ENCODE measurements around the gene MTIF2. TPM values are rescaled to one million over a fixed set of nuclear protein-coding genes. Genes with fewer than 3 reads are reported as not detected.

The MTIF2 gene
- total and polyA plus RNA-seq, 2 donors (not counting 3 experiments of a cell fraction or from before 2014, with no cell fraction given): 9.3 to 26.9 TPM

DNA sequence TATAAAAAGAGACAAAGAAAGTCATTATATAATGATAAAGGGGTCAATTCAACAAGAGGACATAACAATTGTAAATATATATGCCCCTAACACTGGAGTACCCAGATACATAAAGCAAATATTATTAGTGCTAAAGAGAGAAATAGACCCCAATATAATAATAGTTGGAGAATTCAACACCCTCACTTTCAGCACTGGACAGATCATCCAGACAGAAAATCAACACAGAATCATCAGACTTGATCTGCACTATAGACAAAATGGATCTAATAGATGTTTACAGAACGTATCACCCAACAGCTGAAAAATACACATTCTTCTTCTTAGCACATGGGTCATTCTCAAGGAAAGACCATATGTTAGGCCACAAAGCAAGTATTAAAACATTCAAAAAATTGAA lies 68.6 kb downstream of the MTIF2 start:
- Histone ChIP-seq H3K9me3 (replicated peaks; ENCODE audit: control insufficient read depth, insufficient read depth, low read length) (no peaks in the 10 kb centered on the region), H3K9me1 (replicated peaks; ENCODE audit: control insufficient read depth, extremely low read depth, insufficient read depth, low read length) (no peaks in the 10 kb centered on the region), H3K4me2 (ENCODE audit: insufficient read depth, low read length) (no peak overlapping the region), H3K27ac (ENCODE audit: insufficient read depth, low read depth, low read length) (no peak overlapping the region), H2AFZ (ENCODE audit: low read depth, low read length) (no peak overlapping the region), H4K20me1 (replicated peaks; ENCODE audit: control insufficient read depth, extremely low read depth, insufficient read depth, low read length) (no peaks in the 10 kb centered on the region), H3K36me3 (ENCODE audit: control insufficient read depth in 2 of 2, extremely low read depth in 1 of 2, insufficient read depth in 2 of 2, low read length in 2 of 2) (peaks cover 0 to 2% of the 10 kb centered on the region in 2 experiments), H3K79me2 (ENCODE audit: control insufficient read depth, insufficient read depth, low read length) (no peaks in the 10 kb centered on the region), H3K4me3 (replicated peaks in 1 of 3; ENCODE audit: insufficient read depth in 1 of 3, low read depth in 1 of 3, low read length in 3 of 3) (no peak overlapping the region), H3K9ac (replicated peaks; ENCODE audit: extremely low read depth, insufficient read depth, low read length) (no peak overlapping the region), H3K4me1 (ENCODE audit: control insufficient read depth, extremely low read depth, insufficient read depth, low read length) (no peaks in the 10 kb centered on the region), H3K27me3 (ENCODE audit: control insufficient read depth in 2 of 2, insufficient read depth in 2 of 2, low read length in 2 of 2) (no peaks in the 10 kb centered on the region)
- no peak for DNase-seq (ENCODE audit: low read depth, low spot score)
- BruUV-seq (replicated peaks): no TSS peak
- dilution Hi-C loops (cut with MboI; ENCODE audit: extremely low pct_ligation_motif_present, low sequenced_read_pairs) (no loop called here), intact Hi-C loops (cut with micrococcal nuclease) (no loop called here)
- POLR2A ChIA-PET: no interaction called here
- CTCF ChIA-PET: no interaction called here
- no peak for TF ChIP-seq EZH2 (IDR thresholded peaks at IDR 0.05; ENCODE audit: borderline replicate concordance, low read depth, low read length, severe bottlenecking)
- no peak for TF ChIP-seq FOS (IDR thresholded peaks at IDR 0.05; ENCODE audit: borderline replicate concordance, insufficient read depth, low read length)
- no peak for TF ChIP-seq JUN (IDR thresholded peaks at IDR 0.05; ENCODE audit: borderline replicate concordance, insufficient read depth, insufficient read length, low read depth)
- TF ChIP-seq MYC (IDR thresholded peaks at IDR 0.05; ENCODE audit: low read depth, low read length): no peak
- TF ChIP-seq, protein P1, sequence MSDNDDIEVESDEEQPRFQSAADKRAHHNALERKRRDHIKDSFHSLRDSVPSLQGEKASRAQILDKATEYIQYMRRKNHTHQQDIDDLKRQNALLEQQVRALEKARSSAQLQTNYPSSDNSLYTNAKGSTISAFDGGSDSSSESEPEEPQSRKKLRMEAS (IDR thresholded peaks at IDR 0.05; ENCODE audit: insufficient read depth, insufficient read length): no peak
- TF ChIP-seq GATA2 (IDR thresholded peaks at IDR 0.05; ENCODE audit: insufficient read depth, insufficient read length, low read depth, low read length): no peak
- TF ChIP-seq, protein P2, sequence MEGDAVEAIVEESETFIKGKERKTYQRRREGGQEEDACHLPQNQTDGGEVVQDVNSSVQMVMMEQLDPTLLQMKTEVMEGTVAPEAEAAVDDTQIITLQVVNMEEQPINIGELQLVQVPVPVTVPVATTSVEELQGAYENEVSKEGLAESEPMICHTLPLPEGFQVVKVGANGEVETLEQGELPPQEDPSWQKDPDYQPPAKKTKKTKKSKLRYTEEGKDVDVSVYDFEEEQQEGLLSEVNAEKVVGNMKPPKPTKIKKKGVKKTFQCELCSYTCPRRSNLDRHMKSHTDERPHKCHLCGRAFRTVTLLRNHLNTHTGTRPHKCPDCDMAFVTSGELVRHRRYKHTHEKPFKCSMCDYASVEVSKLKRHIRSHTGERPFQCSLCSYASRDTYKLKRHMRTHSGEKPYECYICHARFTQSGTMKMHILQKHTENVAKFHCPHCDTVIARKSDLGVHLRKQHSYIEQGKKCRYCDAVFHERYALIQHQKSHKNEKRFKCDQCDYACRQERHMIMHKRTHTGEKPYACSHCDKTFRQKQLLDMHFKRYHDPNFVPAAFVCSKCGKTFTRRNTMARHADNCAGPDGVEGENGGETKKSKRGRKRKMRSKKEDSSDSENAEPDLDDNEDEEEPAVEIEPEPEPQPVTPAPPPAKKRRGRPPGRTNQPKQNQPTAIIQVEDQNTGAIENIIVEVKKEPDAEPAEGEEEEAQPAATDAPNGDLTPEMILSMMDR (IDR thresholded peaks at IDR 0.05; ENCODE audit: extremely low read depth in 1 of 2, insufficient read depth in 1 of 2, low read depth in 1 of 2, low read length in 2 of 2): no peak
- TF ChIP-seq POLR2A (IDR thresholded peaks at IDR 0.05; ENCODE audit: low read depth, low read length): no peak
- no peak for TF ChIP-seq POLR2AphosphoS5 (IDR thresholded peaks at IDR 0.05; ENCODE audit: insufficient read depth, low read depth, low read length)
- no peak for FAIRE-seq
